ENCODE measurements around the gene LONP1.

- TF ChIP-seq, protein P1, sequence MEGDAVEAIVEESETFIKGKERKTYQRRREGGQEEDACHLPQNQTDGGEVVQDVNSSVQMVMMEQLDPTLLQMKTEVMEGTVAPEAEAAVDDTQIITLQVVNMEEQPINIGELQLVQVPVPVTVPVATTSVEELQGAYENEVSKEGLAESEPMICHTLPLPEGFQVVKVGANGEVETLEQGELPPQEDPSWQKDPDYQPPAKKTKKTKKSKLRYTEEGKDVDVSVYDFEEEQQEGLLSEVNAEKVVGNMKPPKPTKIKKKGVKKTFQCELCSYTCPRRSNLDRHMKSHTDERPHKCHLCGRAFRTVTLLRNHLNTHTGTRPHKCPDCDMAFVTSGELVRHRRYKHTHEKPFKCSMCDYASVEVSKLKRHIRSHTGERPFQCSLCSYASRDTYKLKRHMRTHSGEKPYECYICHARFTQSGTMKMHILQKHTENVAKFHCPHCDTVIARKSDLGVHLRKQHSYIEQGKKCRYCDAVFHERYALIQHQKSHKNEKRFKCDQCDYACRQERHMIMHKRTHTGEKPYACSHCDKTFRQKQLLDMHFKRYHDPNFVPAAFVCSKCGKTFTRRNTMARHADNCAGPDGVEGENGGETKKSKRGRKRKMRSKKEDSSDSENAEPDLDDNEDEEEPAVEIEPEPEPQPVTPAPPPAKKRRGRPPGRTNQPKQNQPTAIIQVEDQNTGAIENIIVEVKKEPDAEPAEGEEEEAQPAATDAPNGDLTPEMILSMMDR (IDR thresholded peaks at IDR 0.05; ENCODE audit: low read depth, low read length, poor library complexity, severe bottlenecking): peak; percentile 89
- no peak for TF ChIP-seq EZH2phosphoT487 (IDR thresholded peaks at IDR 0.05; ENCODE audit: borderline replicate concordance, low read length)
Observed at GRCh38 chr19:5719961-5720790, at the start of gene LONP1, which contains the start of gene CATSPERD.

All from DOHH2 (cell line).